HepG2 (cell line): ENCODE data around the gene UBR3. TPM values are rescaled to one million over a fixed set of nuclear protein-coding genes. Genes with fewer than 3 reads are reported as not detected.

Source experiments
- ATAC-seq: fragments of 200-7000 bp; cut with Tn5 transposase; 3 replicates; pipeline ENCODE4 v1.9.1; 2020; ENCODE audit warnings: mild to moderate bottlenecking, moderate library complexity
- BruUV-seq: library from RNA; stranded (reverse); fragments of 400-500 nt; replicated peaks from 2 replicates; lab custom pipeline; 2021; lab: Mats Ljungman, UMichigan
- CTCF ChIA-PET: fragments of 300-600 bp; formaldehyde crosslinking; extraction: SDS; loops from one replicate; lab custom pipeline; 2021; ENCODE audit warnings: low total read pairs, inconsistent platforms, low intra/inter-chr PET ratio; lab: Yijun Ruan, JAX
- POLR2A ChIA-PET: fragments of 350-600 bp; sonication (Branson Sonifier 250); formaldehyde crosslinking; loops from one replicate; lab custom pipeline; 2020; ENCODE audit warnings: antibody characterized with exemption, inconsistent platforms; lab: Yijun Ruan, JAX
- DNase-seq: peaks from one replicate; pipeline ENCODE4 v3.0.0-alpha.2; 2015; ENCODE audit warnings: low spot score
- FAIRE-seq: peaks from 3 replicates; lab custom pipeline; 2011; peaks lifted over from hg19 to GRCh38; lab: Jason Lieb, UNC
- H2AFZ ChIP-seq: one replicate; pipeline ENCODE4 v1.6.1; 2011; ENCODE audit warnings: low read length, inconsistent platforms
- H3K27ac ChIP-seq: fragments of 300-600 bp; 3 replicates; pipeline ENCODE4 v1.8.0; 2011; ENCODE audit warnings: mixed run types, mild to moderate bottlenecking, mixed read lengths, low read length, inconsistent platforms; ENCODE audit not compliant: insufficient read depth; ENCODE audit errors: extremely low read length
- H3K27me3 ChIP-seq, 2 experiments: fragments of 200-600 bp in 1 of 2; 2 replicates in 1 of 2; 3 replicates in 1 of 2; pipeline versions ENCODE4 v1.6.0 to v1.8.0; 2011; ENCODE audit warnings: low read length in 2 of 2, mild to moderate bottlenecking in 2 of 2, moderate library complexity in 2 of 2, inconsistent platforms in 1 of 2; ENCODE audit not compliant: insufficient read depth in 2 of 2, control insufficient read depth in 1 of 2
- H3K36me3 ChIP-seq, 2 experiments: fragments of 200-600 bp in 1 of 2; replicated peaks in 1 of 2; 2 replicates in 1 of 2; 3 replicates in 1 of 2; pipeline versions ENCODE4 v1.5.1 to v1.8.0; 2011; ENCODE audit warnings: low read length in 2 of 2, inconsistent platforms in 1 of 2; ENCODE audit not compliant: insufficient read depth in 2 of 2, control insufficient read depth in 1 of 2
- H3K4me1 ChIP-seq: 2 replicates; pipeline ENCODE4 v1.5.1; 2012; ENCODE audit warnings: low read length, inconsistent platforms; ENCODE audit not compliant: insufficient read depth
- H3K4me2 ChIP-seq: 2 replicates; pipeline ENCODE4 v1.6.0; 2011; ENCODE audit warnings: low read depth, low read length, inconsistent platforms
- H3K4me3 ChIP-seq, 3 experiments: fragments of 200-600 bp in 1 of 3; sonication (generic), shearing (Covaris generic) in 1 of 3; replicated peaks in 1 of 3; 2 replicates each; pipeline ENCODE4 v1.5.1; 2011 to 2016; ENCODE audit warnings: low read length in 3 of 3, inconsistent platforms in 2 of 3, low read depth in 2 of 3, mild to moderate bottlenecking in 2 of 3, control low read depth in 1 of 3, mixed read lengths in 1 of 3; ENCODE audit not compliant: insufficient read depth in 1 of 3
- H3K79me2 ChIP-seq: one replicate; pipeline ENCODE4 v1.6.1; 2011; ENCODE audit warnings: low read length, inconsistent platforms; ENCODE audit not compliant: insufficient read depth
- H3K9ac ChIP-seq: 2 replicates; pipeline ENCODE4 v1.6.0; 2011; ENCODE audit warnings: mild to moderate bottlenecking, low read depth, low read length, inconsistent platforms; ENCODE audit not compliant: insufficient read depth
- H3K9me3 ChIP-seq: 2 replicates; pipeline ENCODE4 v1.5.1; 2012; ENCODE audit warnings: mild to moderate bottlenecking, low read length
- H4K20me1 ChIP-seq: 2 replicates; pipeline ENCODE4 v1.6.0; 2011; ENCODE audit warnings: inconsistent platforms, mild to moderate bottlenecking, low read length, moderate library complexity; ENCODE audit not compliant: insufficient read depth
- AKAP8 ChIP-seq: sonication (generic); formaldehyde crosslinking; IDR thresholded peaks from 2 replicates; pipeline ENCODE4 v1.5.1; 2020; ENCODE audit warnings: mild to moderate bottlenecking, missing genetic modification reagents
- EZH2 ChIP-seq: conservative IDR thresholded peaks from 2 replicates; pipeline ENCODE4 v1.6.1; 2012; ENCODE audit warnings: mild to moderate bottlenecking, low read depth, low read length, moderate library complexity
- KLF16 ChIP-seq, 2 experiments: sonication (generic) in 1 of 2; formaldehyde crosslinking in 1 of 2; IDR thresholded peaks; 2 replicates each; pipeline versions ENCODE4 v1.6.1 to v1.8.0; 2016 to 2023; ENCODE audit warnings: missing genetic modification reagents in 2 of 2, missing compliant biosample characterization in 1 of 2
- MTF2 ChIP-seq: sonication (generic); formaldehyde crosslinking; IDR thresholded peaks from 2 replicates; pipeline ENCODE4 v1.5.0; 2020; ENCODE audit warnings: missing genetic modification reagents, borderline replicate concordance
- NPAS2 ChIP-seq: sonication (generic); formaldehyde crosslinking; IDR thresholded peaks from 2 replicates; pipeline ENCODE4 v1.8.0; 2022; ENCODE audit warnings: mild to moderate bottlenecking, missing genetic modification reagents, borderline replicate concordance
- PATZ1 ChIP-seq: sonication (generic); formaldehyde crosslinking; IDR thresholded peaks from 2 replicates; pipeline ENCODE4 v1.4.0; 2020; ENCODE audit warnings: missing genetic modification reagents
- SIN3B ChIP-seq: fragments of 150-350 bp; IDR thresholded peaks from 2 replicates; pipeline ENCODE4 v1.6.1; 2014; ENCODE audit warnings: low read length
- ZBTB7A ChIP-seq: sonication (generic); formaldehyde crosslinking; IDR thresholded peaks from 2 replicates; pipeline ENCODE4 v1.8.0; 2022; ENCODE audit warnings: mild to moderate bottlenecking, missing genetic modification reagents
- ZMYM2 ChIP-seq: sonication (generic); formaldehyde crosslinking; IDR thresholded peaks from 2 replicates; pipeline ENCODE4 v1.8.0; 2022; ENCODE audit warnings: mild to moderate bottlenecking, missing genetic modification reagents
- ZNF224 ChIP-seq: sonication (generic); formaldehyde crosslinking; IDR thresholded peaks from 2 replicates; pipeline ENCODE4 v1.5.0; 2020; ENCODE audit warnings: mild to moderate bottlenecking, missing genetic modification reagents
- ZNF484 ChIP-seq: sonication (generic); formaldehyde crosslinking; IDR thresholded peaks from 2 replicates; pipeline ENCODE4 v1.5.1; 2020; ENCODE audit warnings: mild to moderate bottlenecking, low read depth, missing genetic modification reagents, borderline replicate concordance
- in situ Hi-C: cut with HindIII; loops from 2 replicates; pipeline ENCODE4 v1.10.0; 2017; ENCODE audit warnings: low pct_unique_long_range_greater_than_20kb; ENCODE audit not compliant: extremely low pct_ligation_motif_present
- intact Hi-C: fragments of 100-400 bp; cut with micrococcal nuclease; formaldehyde crosslinking; loops from one replicate; pipeline ENCODE4 v1.10.0; 2022; ENCODE audit not compliant: unreplicated experiment
- polyA plus RNA-seq, 8 experiments: library from polyadenylated mRNA; depleted of rRNA in 3 of 8; stranded (reverse) in 7 of 8; unstranded in 1 of 8; fragments of >200 nt; fragmentation: Illumina TruSeq in 4 of 8; extraction: Trizol in 4 of 8; gene quantifications; 2 replicates each; pipeline versions ENCODE4 v1.2.1 to v1.2.3, GENCODE V29; 2011 to 2016; ENCODE audit warnings: low read depth in 4 of 8, missing spikeins in 1 of 8, mixed read lengths in 1 of 8; ENCODE audit not compliant: insufficient read depth in 1 of 8
- total RNA-seq, 5 experiments: library from RNA; depleted of rRNA; stranded (reverse); fragments of >200 nt; fragmentation: Illumina TruSeq; extraction: Trizol; gene quantifications; 2 replicates each; pipeline ENCODE4 v1.2.3, GENCODE V29; 2016; ENCODE audit warnings: low read depth in 1 of 5
- TF ChIP-seq, protein P1 (sequence below): sonication (generic); formaldehyde crosslinking; IDR thresholded peaks from 2 replicates; pipeline ENCODE4 v1.9.0; 2021; ENCODE audit warnings: mild to moderate bottlenecking, missing genetic modification reagents
- TF ChIP-seq, protein P2 (sequence below): sonication (generic); formaldehyde crosslinking; IDR thresholded peaks from 2 replicates; pipeline ENCODE4 v1.5.1; 2020; ENCODE audit warnings: mild to moderate bottlenecking, missing genetic modification reagents, moderate library complexity

The UBR3 gene
- total and polyA plus RNA-seq, 2 of the 13 experiments (the other 11 are each of a cell fraction or from before 2014, with no cell fraction given) = 15.1 to 28.0 TPM

DNA sequence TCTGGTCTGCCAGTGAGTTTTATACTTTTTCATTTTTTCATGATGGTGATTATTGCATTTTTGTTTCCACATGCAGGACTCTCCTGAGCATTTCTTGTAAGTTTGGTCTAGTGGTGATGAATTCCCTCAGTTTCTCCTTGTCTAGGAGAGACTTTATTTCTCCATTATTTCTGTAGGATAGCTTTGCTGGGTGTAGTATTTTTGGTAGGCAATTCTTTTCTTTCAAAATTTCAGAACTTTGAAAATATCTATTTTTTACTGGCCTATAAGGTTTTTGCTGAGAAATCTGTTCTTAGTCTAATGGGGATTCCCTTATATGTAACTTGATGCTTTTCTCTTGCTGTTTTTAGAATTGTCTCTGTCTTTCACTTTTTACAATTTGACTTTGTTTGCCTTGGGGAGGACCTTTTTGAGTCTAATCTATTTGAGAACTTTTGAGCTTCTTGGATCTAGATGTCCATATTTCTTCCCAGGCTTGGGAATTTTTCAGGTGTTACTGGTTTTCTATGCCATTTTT, 149.1 kb downstream of the UBR3 start:
- Histone ChIP-seq H3K27me3 (no peaks in the 10 kb centered on the region), H3K9me3 (peaks cover 18% of the 10 kb centered on the region), H4K20me1 (no peaks in the 10 kb centered on the region; the same call in 1 of the 2 replicates), H3K4me1 (no peaks in the 10 kb centered on the region), H3K4me2 (no peak overlapping the region), H2AFZ (no peak overlapping the region), H3K27ac (no peak overlapping the region), H3K36me3 (peaks cover 7 to 17% of the 10 kb centered on the region in 2 experiments; a peak in 4 of 5 replicates), H3K79me2 (no peaks in the 10 kb centered on the region), H3K4me3 (no peak overlapping the region), H3K9ac (no peak overlapping the region)
- BruUV-seq = no TSS peak
- DNase-seq (no peak), ATAC-seq (no peak), FAIRE-seq (no peak)
- intact Hi-C loops = no loop called here
- in situ Hi-C loops = no loop called here
- ChIA-PET CTCF (no interaction called here), POLR2A (no interaction called here)
- TF ChIP-seq, protein P1, sequence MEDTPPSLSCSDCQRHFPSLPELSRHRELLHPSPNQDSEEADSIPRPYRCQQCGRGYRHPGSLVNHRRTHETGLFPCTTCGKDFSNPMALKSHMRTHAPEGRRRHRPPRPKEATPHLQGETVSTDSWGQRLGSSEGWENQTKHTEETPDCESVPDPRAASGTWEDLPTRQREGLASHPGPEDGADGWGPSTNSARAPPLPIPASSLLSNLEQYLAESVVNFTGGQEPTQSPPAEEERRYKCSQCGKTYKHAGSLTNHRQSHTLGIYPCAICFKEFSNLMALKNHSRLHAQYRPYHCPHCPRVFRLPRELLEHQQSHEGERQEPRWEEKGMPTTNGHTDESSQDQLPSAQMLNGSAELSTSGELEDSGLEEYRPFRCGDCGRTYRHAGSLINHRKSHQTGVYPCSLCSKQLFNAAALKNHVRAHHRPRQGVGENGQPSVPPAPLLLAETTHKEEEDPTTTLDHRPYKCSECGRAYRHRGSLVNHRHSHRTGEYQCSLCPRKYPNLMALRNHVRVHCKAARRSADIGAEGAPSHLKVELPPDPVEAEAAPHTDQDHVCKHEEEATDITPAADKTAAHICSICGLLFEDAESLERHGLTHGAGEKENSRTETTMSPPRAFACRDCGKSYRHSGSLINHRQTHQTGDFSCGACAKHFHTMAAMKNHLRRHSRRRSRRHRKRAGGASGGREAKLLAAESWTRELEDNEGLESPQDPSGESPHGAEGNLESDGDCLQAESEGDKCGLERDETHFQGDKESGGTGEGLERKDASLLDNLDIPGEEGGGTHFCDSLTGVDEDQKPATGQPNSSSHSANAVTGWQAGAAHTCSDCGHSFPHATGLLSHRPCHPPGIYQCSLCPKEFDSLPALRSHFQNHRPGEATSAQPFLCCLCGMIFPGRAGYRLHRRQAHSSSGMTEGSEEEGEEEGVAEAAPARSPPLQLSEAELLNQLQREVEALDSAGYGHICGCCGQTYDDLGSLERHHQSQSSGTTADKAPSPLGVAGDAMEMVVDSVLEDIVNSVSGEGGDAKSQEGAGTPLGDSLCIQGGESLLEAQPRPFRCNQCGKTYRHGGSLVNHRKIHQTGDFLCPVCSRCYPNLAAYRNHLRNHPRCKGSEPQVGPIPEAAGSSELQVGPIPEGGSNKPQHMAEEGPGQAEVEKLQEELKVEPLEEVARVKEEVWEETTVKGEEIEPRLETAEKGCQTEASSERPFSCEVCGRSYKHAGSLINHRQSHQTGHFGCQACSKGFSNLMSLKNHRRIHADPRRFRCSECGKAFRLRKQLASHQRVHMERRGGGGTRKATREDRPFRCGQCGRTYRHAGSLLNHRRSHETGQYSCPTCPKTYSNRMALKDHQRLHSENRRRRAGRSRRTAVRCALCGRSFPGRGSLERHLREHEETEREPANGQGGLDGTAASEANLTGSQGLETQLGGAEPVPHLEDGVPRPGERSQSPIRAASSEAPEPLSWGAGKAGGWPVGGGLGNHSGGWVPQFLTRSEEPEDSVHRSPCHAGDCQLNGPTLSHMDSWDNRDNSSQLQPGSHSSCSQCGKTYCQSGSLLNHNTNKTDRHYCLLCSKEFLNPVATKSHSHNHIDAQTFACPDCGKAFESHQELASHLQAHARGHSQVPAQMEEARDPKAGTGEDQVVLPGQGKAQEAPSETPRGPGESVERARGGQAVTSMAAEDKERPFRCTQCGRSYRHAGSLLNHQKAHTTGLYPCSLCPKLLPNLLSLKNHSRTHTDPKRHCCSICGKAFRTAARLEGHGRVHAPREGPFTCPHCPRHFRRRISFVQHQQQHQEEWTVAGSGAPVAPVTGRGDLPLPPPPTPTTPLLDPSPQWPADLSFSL (CRISPR knock-in tag) = no peak
- TF ChIP-seq ZMYM2 (CRISPR knock-in tag) = no peak
- no peak for TF ChIP-seq EZH2
- no peak for TF ChIP-seq ZBTB7A (CRISPR knock-in tag)
- TF ChIP-seq AKAP8 = no peak
- TF ChIP-seq NPAS2 (CRISPR knock-in tag) = no peak
- TF ChIP-seq KLF16 (CRISPR knock-in tag; IDR thresholded peaks at IDR 0.05) = no peak
- no peak for TF ChIP-seq SIN3B
- no peak for TF ChIP-seq PATZ1 (CRISPR knock-in tag)
- no peak for TF ChIP-seq ZNF224 (CRISPR knock-in tag)
- TF ChIP-seq ZNF484 (CRISPR knock-in tag) = no peak
- TF ChIP-seq MTF2 (CRISPR knock-in tag) = no peak
- TF ChIP-seq, protein P2, sequence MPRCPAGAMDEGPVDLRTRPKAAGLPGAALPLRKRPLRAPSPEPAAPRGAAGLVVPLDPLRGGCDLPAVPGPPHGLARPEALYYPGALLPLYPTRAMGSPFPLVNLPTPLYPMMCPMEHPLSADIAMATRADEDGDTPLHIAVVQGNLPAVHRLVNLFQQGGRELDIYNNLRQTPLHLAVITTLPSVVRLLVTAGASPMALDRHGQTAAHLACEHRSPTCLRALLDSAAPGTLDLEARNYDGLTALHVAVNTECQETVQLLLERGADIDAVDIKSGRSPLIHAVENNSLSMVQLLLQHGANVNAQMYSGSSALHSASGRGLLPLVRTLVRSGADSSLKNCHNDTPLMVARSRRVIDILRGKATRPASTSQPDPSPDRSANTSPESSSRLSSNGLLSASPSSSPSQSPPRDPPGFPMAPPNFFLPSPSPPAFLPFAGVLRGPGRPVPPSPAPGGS (CRISPR knock-in tag) = no peak
